Activated T-helper 2 cell treated with anti-CD3 and anti-CD28 coated beads, Interferon-gamma antibody, Interleukin-2, Interleukin-4, amounts not matched to agents 10 μg/mL and 5 μg/mL and 100 μg/mL, durations not matched to agents 14 hours and 24 hours and 36 hours (primary cell): ENCODE data around the gene MAGIX. TPM values are rescaled to one million over a fixed set of nuclear protein-coding genes. Genes with fewer than 3 reads are reported as not detected.
"Not testable (repeated sequence)": the region's sequence is repeated elsewhere in the genome, so short reads cannot be mapped to it uniquely, and the experiment has no call there.

Source experiments
- DNase-seq: peaks from one replicate; pipeline ENCODE4 v3.0.0; 2021; ENCODE audit warnings: low spot score
- H3K27ac Mint-ChIP-seq: one replicate; pipeline ENCODE4 v1.8.0; 2021; ENCODE audit warnings: mixed read lengths
- H3K27me3 Mint-ChIP-seq: one replicate; pipeline ENCODE4 v1.8.0; 2021; ENCODE audit warnings: low read depth, mixed read lengths
- H3K36me3 Mint-ChIP-seq: one replicate; pipeline ENCODE4 v1.8.0; 2021; ENCODE audit warnings: low read depth, mixed read lengths
- H3K4me1 Mint-ChIP-seq: one replicate; pipeline ENCODE4 v1.8.0; 2021; ENCODE audit warnings: low read depth, mixed read lengths
- H3K4me3 Mint-ChIP-seq: one replicate; pipeline ENCODE4 v1.8.0; 2021; ENCODE audit warnings: low read depth, mild to moderate bottlenecking, moderate library complexity, mixed read lengths
- H3K9me3 Mint-ChIP-seq: one replicate; pipeline ENCODE4 v1.8.0; 2021; ENCODE audit warnings: mixed read lengths
- intact Hi-C: fragments of 100-400 bp; cut with micrococcal nuclease; formaldehyde crosslinking; loops from one replicate; pipeline ENCODE4 v1.15.1; 2023
- total RNA-seq: library from RNA; stranded (reverse); gene quantifications from 2 replicates; pipeline ENCODE4 v1.2.3, GENCODE V29; 2022

MAGIX gene
- total RNA-seq, 1 donor from 2014 or later = 1.6 TPM

GRCh38 chrX:49147282-49147681 is 15.3 kb upstream of the MAGIX start:
- no peaks in the 10 kb centered on the region for H3K9me3 Mint-ChIP-seq

GRCh38 chrX:49147936-49148335 is 14.6 kb upstream of the MAGIX start:
- H3K27me3 Mint-ChIP-seq = no peaks in the 10 kb centered on the region
- no peak for DNase-seq
- no peaks in the 10 kb centered on the region for H3K36me3 Mint-ChIP-seq
- no peaks in the 10 kb centered on the region for H3K4me1 Mint-ChIP-seq
- no peak overlapping the region for H3K27ac Mint-ChIP-seq
- no peaks in the 10 kb centered on the region for H3K9me3 Mint-ChIP-seq
- intact Hi-C loops = no loop called here
- no peak overlapping the region for H3K4me3 Mint-ChIP-seq

More at GRCh38 chrX:49147282-49147681, 15.3 kb upstream of the MAGIX start:
- H3K27ac Mint-ChIP-seq = no peak overlapping the region
- intact Hi-C loops = no loop called here
- no peaks in the 10 kb centered on the region for H3K4me1 Mint-ChIP-seq
- no peak for DNase-seq
- no peak overlapping the region for H3K4me3 Mint-ChIP-seq
- no peaks in the 10 kb centered on the region for H3K36me3 Mint-ChIP-seq
- H3K27me3 Mint-ChIP-seq = no peaks in the 10 kb centered on the region

DNA sequence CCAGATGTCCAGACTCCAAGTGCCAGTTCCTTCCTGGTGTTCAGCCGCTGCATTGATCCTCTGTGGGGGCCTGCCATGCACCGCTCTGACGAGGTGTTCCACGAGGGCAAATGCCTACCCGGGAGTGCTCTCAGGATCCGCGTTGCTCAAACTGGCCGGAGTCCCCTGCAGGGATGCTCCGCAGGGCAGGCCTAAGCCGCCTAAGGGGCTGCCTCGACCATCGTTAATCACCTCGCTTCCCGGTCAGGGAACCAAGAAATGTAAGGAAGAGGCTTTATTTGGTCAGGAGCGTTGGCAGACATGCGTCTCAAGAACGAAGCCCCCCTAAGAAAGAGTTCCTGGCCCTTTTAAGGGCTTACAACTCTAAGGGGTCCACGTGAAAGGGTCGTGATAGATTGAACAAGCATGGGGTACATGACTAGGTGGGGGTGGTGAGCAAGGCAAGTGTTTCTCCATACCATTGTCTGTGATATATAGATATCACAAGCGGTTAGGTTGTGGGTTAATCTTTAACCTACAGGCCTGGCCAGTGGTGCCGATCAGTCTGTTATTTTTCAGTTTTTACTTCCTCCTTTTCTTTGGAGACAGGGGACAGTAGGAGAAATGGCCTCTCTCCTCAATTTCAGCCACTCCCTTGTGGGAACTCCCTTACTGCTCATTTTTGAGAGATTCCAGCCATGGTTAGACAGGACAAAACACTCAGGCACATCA is 14.0 kb upstream of the MAGIX start:
- H3K27me3 Mint-ChIP-seq = not testable (repeated sequence)

DNA sequence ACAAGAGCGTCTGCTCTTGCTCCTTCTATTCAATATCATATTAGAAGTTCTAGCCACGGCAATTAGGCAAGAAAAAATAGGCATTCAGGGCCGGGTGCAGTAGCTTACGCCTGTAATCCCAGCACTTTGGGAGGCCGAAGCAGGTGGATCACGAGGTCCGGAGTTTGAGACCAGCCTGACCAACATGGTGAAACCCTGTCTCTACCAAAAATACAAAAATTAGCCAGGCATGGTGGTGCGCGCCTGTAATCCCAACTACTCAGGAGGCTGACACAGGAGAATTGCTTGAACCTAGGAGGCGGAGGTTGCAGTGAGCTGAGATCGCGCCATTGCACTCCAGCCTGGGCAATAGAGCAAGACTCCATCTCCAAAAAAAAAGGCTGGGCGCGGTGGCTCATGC is 13.3 kb upstream of the MAGIX start:
- H3K9me3 Mint-ChIP-seq, H3K4me1 Mint-ChIP-seq, H3K27me3 Mint-ChIP-seq: not testable (repeated sequence)

More for the DNA sequence above, 14.0 kb upstream of the MAGIX start:
- H3K36me3 Mint-ChIP-seq, intact Hi-C loops, H3K4me1 Mint-ChIP-seq, H3K27ac Mint-ChIP-seq, H3K4me3 Mint-ChIP-seq, H3K9me3 Mint-ChIP-seq, DNase-seq: not testable (repeated sequence)

DNA sequence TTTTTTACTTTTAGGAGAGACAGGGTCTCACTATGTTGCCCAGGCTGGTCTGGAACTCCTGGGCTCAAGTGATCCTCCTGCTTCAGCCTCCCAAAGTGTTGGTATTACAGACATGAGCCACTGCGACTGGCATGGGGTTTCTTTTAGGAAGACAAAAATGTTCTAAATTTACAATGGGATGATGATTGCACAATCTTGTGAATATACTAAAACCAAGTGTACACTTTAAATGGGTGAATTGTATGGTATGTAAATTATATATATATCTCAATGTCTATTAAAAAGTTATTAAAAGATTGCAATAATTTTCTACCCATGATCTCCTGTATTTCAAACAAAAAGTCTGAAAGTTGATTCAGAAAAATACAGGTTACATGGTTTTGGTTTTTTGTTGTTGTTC is 9.1 kb upstream of the MAGIX start:
- no peak for DNase-seq
- no peak overlapping the region for H3K27ac Mint-ChIP-seq
- H3K9me3 Mint-ChIP-seq = no peaks in the 10 kb centered on the region
- no peaks in the 10 kb centered on the region for H3K36me3 Mint-ChIP-seq
- intact Hi-C loops = no loop called here
- peaks cover 11% of the 10 kb centered on the region for H3K4me1 Mint-ChIP-seq
- no peak overlapping the region for H3K4me3 Mint-ChIP-seq
- H3K27me3 Mint-ChIP-seq = no peaks in the 10 kb centered on the region

More for the DNA sequence above, 13.3 kb upstream of the MAGIX start:
- H3K36me3 Mint-ChIP-seq, intact Hi-C loops, H3K4me3 Mint-ChIP-seq, H3K27ac Mint-ChIP-seq, DNase-seq: not testable (repeated sequence)

- peaks cover 11% of the 10 kb centered on the region for H3K4me1 Mint-ChIP-seq
- peak; percentile 34 for DNase-seq
- H3K4me3 Mint-ChIP-seq = peak overlapping the region; percentile 83
- H3K27ac Mint-ChIP-seq = peak overlapping the region; percentile 92
- no peaks in the 10 kb centered on the region for H3K9me3 Mint-ChIP-seq
- H3K27me3 Mint-ChIP-seq = no peaks in the 10 kb centered on the region
- intact Hi-C loops = loop anchor here (1.0 to 5.0 kb wide), 2 partner anchors 37 to 112 kb away; partner anchors contain the start of gene TFE3
- H3K36me3 Mint-ChIP-seq = no peaks in the 10 kb centered on the region
Observed at GRCh38 chrX:49155243-49155899, 7.2 kb upstream of the MAGIX start.

GRCh38 chrX:49155900-49156837 is 6.4 kb upstream of the MAGIX start:
- H3K4me1 Mint-ChIP-seq = peaks cover 11% of the 10 kb centered on the region
- peak overlapping the region; percentile 92 for H3K27ac Mint-ChIP-seq
- peak overlapping the region; percentile 83 for H3K4me3 Mint-ChIP-seq
- no peaks in the 10 kb centered on the region for H3K36me3 Mint-ChIP-seq
- intact Hi-C loops = loop anchor here (1.0 to 5.0 kb wide), 3 partner anchors 33 to 113 kb away; partner anchors contain the start of genes GPKOW and TFE3
- peak; percentile 82 for DNase-seq
- H3K9me3 Mint-ChIP-seq = no peaks in the 10 kb centered on the region
- H3K27me3 Mint-ChIP-seq = no peaks in the 10 kb centered on the region

- no peak overlapping the region for H3K27ac Mint-ChIP-seq
- no peak for DNase-seq
- intact Hi-C loops = loop anchor here (5.0 kb wide), 1 partner anchor 35 kb away; no protein-coding TSS in a partner anchor
- peak overlapping the region; percentile 17 for H3K4me3 Mint-ChIP-seq
- no peaks in the 10 kb centered on the region for H3K9me3 Mint-ChIP-seq
- H3K36me3 Mint-ChIP-seq = no peaks in the 10 kb centered on the region
- no peaks in the 10 kb centered on the region for H3K27me3 Mint-ChIP-seq
- peaks cover 11% of the 10 kb centered on the region for H3K4me1 Mint-ChIP-seq
Observed at GRCh38 chrX:49157194-49157593, 5.4 kb upstream of the MAGIX start.

GRCh38 chrX:49160908-49161307 is 1.6 kb upstream of the MAGIX start:
- Mint-ChIP-seq H3K4me1 (peaks cover 10% of the 10 kb centered on the region), H3K27me3 (no peaks in the 10 kb centered on the region), H3K27ac (no peak overlapping the region), H3K36me3 (no peaks in the 10 kb centered on the region), H3K4me3 (no peak overlapping the region), H3K9me3 (no peaks in the 10 kb centered on the region)
- intact Hi-C loops = loop anchor here (10.0 kb wide), 2 partner anchors 56 to 356 kb away; partner anchors contain the start of gene HDAC6
- no peak for DNase-seq

DNA sequence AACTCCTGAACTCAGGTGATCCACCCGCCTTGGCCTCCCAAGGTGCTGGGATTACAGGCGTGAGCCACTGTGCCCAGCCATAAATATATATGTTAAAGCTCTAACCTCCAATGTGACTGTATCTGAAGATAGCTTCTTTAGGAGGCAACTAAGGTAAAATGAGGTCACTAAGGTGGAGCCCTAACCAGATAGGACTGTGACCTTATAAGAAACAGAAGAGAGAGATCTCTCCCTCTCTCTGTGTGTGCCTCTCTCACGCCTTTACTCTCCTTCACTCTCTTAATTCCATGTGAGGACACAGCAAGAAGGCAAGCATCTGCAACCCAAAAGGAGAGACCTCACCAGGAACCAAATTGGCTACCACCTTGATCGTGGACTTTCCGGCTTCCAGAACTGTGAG is 926 bp upstream of the MAGIX start:
- Mint-ChIP-seq H3K27me3 (no peaks in the 10 kb centered on the region), H3K36me3 (no peaks in the 10 kb centered on the region), H3K9me3 (no peaks in the 10 kb centered on the region), H3K27ac (no peak overlapping the region), H3K4me3 (no peak overlapping the region), H3K4me1 (peaks cover 13% of the 10 kb centered on the region)
- intact Hi-C loops = loop anchor here (10.0 kb wide), 2 partner anchors 57 to 357 kb away; partner anchors contain the start of gene HDAC6
- no peak for DNase-seq

DNA sequence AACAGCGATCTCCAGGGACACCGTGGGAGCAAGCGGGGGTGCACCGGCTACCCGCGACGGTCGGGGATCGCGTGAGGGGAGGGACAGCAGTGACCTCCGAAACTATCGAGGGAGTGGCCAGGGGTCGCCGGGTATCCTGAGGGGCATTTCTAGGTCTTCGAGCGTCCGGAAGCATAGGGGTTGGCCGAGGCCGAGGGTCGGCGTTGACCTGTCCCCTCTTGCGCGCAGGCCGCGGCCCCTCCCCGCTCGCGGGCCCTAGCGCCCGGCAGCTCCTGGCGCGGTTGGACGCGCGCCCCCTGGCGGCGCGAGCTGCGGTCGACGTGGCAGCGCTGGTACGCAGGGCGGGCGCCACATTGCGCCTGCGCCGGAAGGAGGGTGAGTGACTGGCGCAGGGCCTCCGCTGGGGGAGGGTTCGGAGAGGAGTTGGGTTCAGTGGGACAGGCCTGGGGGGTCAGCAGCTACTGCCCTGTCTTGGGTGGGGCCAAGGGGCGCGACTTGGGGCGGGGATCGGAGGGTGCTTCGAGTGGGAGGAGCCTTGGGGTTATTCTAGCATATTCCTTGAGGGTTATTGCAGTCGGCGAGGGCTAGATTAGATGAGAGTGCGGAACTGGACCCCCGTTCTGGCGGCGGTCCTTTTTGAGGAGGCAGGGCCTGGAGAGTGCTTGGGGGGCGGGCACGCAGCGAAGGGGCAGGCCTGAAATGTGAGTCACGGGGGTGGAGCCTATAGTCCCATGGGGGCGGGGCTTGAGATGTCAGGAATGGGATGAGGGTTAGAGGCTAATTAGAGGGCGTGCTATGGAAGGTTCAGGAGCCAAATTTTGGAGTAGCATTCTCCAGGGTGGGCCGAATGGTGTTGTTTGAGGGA is 1.2 kb downstream of the MAGIX start:
- Mint-ChIP-seq H3K27me3 (no peaks in the 10 kb centered on the region), H3K9me3 (no peaks in the 10 kb centered on the region), H3K4me1 (peaks cover 24% of the 10 kb centered on the region), H3K36me3 (no peaks in the 10 kb centered on the region), H3K27ac (peak overlapping the region; percentile 91), H3K4me3 (peak overlapping the region; percentile 76)
- intact Hi-C loops = loop anchor here (10.0 kb wide), 2 partner anchors 59 to 359 kb away; partner anchors contain the start of gene HDAC6
- peak; percentile 80 for DNase-seq
